ENCODE measurements around the gene SLC5A2. TPM values are rescaled to one million over a fixed set of nuclear protein-coding genes. Genes with fewer than 3 reads are reported as not detected.
"Not testable (repeated sequence)": the region's sequence is repeated elsewhere in the genome, so short reads cannot be mapped to it uniquely, and the experiment has no call there.

SLC5A2 gene
- total RNA-seq, 1 experiment from 2014 or later: 0.45 TPM

DNA sequence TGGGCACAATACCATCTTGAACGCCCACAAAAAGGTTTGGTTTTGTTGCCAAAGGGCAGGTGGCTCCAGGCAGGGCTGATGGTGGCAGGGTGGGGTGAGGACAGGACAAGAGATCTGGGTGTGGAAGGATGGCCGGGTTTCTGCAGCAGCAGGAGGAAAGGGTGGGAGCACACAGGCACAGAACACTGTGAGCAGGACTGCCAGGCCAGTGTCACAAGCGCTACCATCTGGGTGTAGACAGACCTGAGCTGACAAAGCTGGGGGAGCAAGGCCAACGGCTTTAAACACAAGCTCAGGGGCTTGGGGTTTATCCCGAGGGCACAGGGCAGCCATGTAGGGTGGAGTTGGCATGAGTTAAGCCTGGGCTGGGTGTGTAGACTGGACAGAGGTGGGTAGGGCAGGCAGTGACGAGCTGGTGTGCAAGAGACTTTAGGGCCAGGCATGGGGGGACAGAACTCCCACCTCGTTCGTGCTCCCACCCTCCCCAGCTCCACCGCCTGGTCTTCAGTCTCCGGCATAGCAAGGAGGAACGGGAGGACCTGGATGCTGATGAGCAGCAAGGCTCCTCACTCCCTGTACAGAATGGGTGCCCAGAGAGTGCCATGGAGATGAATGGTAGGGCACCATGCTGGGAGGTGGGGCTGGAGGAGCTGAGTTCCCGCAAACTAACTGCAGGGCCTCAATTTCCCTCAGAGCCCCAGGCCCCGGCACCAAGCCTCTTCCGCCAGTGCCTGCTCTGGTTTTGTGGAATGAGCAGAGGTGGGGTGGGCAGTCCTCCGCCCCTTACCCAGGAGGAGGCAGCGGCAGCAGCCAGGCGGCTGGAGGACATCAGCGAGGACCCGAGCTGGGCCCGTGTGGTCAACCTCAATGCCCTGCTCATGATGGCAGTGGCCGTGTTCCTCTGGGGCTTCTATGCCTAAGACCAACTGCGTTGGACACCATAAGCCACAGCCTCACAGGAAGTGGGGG lies 7.0 kb downstream of the SLC5A2 start:
- Histone ChIP-seq H3K27me3 (ENCODE audit: control insufficient read depth, insufficient read depth, low read length) (peaks cover 48% of the 10 kb centered on the region), H3K4me3 (ENCODE audit: insufficient read depth, low read depth, low read length) (no peak overlapping the region), H3K36me3 (replicated peaks; ENCODE audit: control insufficient read depth, insufficient read depth, low read length) (peaks cover 6% of the 10 kb centered on the region)
- no peak for DNase-seq

DNA sequence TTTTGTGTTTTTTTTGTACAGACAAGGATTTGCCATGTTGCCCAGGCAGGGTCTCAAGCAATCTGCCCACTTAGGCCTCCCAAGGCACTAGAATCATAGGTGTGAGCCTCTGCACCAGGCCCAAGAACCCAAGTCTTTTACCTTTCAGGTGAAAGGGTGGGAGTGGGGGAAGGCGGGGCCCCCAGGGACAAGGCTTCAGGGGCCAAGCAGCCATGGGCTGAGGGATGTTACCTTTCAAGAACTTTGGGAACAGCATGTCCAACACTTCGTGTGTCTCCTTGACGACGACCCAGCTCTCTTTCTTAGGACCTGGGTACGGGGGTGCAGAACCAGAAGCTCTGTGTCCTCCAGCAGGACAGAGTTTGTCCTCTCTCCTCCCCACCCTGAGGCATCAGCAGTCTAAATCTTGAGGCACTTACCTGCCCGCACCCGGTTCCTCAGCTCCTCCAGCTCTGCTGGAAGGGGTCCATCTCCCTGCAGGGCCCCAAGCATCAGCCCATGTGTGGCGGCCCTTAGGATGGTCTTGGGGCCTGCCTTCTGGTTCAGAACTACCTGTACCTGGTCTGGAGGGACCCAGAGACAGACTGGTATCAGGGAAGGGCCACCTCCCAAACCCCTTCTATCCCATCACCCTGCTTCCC lies 9.0 kb downstream of the SLC5A2 start:
- Histone ChIP-seq H3K27me3 (ENCODE audit: control insufficient read depth, insufficient read depth, low read length) (peaks cover 30% of the 10 kb centered on the region), H3K36me3 (replicated peaks; ENCODE audit: control insufficient read depth, insufficient read depth, low read length) (peaks cover 13% of the 10 kb centered on the region), H3K4me3 (ENCODE audit: insufficient read depth, low read depth, low read length) (no peak overlapping the region)
- no peak for DNase-seq

DNA sequence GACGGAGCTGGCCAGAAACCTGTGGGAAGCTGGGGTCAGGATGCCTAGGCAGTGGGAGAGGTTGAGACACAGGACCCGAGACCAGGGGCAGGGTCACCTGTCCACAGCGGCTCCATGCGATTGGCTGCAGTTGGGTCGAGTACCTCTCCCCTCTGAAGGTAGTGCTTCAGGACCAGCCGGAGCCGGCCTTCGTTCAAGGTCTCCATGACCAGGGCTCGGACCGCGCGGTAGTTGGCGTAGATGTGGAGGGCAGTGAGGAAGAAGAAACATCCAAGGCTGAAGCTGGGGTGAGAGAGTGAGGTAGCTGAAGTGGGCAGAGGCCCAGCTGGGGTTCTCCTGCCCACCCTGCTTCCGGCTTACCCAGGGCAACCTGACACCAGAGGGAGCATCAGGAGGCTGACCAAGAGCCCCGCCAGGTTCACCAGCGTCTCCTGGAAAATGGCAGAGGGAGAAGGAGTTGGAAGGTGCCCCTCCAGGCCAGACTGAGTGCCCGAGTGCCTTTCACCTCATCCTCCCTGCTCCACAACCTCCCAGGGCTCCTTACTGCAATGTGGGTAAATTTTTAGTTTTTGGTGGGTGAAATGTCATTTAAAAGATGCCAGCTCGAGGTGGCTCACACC lies 10.7 kb downstream of the SLC5A2 start:
- peaks cover 13% of the 10 kb centered on the region for H3K27me3 ChIP-seq (ENCODE audit: control insufficient read depth, insufficient read depth, low read length)
- H3K36me3 ChIP-seq (replicated peaks; ENCODE audit: control insufficient read depth, insufficient read depth, low read length): peaks cover 13% of the 10 kb centered on the region
- no peak overlapping the region for H3K4me3 ChIP-seq (ENCODE audit: insufficient read depth, low read depth, low read length)
- no peak for DNase-seq

DNA sequence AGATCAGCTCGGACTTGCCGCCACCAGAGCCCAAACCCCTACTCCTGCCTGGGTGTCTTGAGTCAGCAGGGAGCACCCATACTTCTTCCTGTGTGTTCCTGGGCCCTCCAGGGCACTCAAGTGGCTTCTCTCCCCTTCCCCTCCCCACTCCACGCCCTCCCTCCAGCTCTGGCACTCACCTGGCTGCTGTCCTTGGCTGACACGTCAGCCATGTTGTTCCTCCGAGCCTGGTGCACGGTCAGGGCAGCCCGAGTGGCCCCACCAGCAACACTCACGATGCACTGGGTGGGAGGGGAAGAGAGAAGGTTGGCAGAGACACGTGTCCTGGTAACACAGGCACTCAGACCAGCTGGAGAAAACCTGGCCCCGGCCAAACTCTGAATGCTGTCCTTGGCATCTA lies 13.7 kb downstream of the SLC5A2 start:
- H3K27me3 ChIP-seq (ENCODE audit: control insufficient read depth, insufficient read depth, low read length): no peaks in the 10 kb centered on the region
- peaks cover 19% of the 10 kb centered on the region for H3K36me3 ChIP-seq (replicated peaks; ENCODE audit: control insufficient read depth, insufficient read depth, low read length)
- H3K4me3 ChIP-seq (ENCODE audit: insufficient read depth, low read depth, low read length): no peak overlapping the region
- no peak for DNase-seq

DNA sequence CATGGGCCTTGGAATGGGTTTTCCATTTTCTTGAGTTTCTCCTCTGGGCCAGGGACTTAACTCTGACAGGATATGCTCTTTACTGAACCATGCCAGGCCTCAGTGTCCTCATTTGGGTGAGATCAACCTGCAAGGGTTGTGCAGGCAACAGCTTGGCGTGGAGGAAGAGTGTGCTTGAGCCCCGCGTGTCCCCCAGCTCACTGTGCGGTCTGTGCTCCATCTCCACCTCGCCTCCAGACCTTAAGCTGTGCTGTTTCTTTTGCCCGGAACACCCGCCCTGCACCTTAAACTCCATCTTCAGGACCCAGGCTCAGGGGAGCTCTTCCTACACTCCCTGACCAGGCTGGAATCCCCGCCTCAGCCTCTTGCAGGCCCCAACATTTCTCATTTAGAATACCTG lies 15.6 kb downstream of the SLC5A2 start:
- no peak for DNase-seq
- no peak overlapping the region for H3K4me3 ChIP-seq (ENCODE audit: insufficient read depth, low read depth, low read length)
- no peaks in the 10 kb centered on the region for H3K27me3 ChIP-seq (ENCODE audit: control insufficient read depth, insufficient read depth, low read length)
- H3K36me3 ChIP-seq (replicated peaks; ENCODE audit: control insufficient read depth, insufficient read depth, low read length): peaks cover 13% of the 10 kb centered on the region

DNA sequence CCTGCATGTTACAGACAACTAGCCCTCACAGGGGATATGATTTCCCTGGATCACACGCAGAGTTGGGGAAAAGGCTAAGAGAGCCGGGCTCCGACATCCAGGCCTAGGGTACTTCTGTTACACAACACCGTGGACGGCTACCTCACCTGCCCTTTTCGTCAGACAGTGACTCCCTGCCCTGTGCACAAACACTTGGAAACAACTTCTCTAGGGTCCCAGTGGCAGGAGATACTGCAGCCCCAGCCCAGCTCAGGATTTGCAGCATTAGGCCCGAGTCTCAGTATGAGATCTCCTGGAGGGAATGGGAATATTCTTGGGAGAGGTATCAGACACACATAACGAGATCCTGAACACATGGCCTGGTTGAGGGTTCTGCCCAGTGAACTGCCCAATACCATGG lies 17.0 kb downstream of the SLC5A2 start:
- Histone ChIP-seq H3K36me3 (replicated peaks; ENCODE audit: control insufficient read depth, insufficient read depth, low read length) (peaks cover 13% of the 10 kb centered on the region), H3K27me3 (ENCODE audit: control insufficient read depth, insufficient read depth, low read length) (no peaks in the 10 kb centered on the region), H3K4me3 (ENCODE audit: insufficient read depth, low read depth, low read length) (no peak overlapping the region)
- no peak for DNase-seq

DNA sequence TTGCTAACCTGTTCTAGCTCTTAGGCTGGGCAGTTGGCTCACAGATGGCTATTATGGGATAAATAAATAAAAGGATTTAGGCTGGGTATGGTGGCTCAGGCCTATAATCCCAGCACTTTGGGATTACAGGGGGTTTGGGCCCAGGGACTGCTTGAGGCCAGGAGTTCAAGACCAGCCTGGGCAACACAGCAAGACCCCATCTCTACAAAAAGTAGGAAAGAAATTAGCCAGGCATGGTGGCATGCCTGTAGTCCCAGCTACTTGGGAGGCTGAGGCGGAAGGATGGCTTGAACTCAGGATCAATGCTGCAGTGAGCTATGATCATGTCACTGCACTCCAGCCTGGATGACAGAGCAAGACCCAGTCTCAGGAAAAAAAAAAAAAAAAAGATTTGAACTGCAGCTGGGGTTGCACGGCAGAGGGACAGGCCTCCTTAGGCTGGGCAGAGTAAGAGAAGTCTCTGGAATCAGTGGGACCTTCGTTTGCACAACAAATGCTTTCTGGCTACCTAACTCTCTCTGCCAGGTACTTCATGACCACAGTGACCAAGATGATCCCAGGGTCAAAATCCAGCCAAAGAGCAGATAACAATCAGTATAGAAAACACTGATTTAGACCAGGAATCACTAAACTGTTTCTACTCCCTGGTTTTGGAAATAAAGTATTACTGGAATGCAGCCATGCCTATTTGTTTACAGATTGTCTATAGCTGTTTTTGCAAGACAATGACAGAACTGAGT lies 18.5 kb downstream of the SLC5A2 start:
- H3K27me3 ChIP-seq (ENCODE audit: control insufficient read depth, insufficient read depth, low read length): no peaks in the 10 kb centered on the region
- no peak overlapping the region for H3K4me3 ChIP-seq (ENCODE audit: insufficient read depth, low read depth, low read length)
- peaks cover 7% of the 10 kb centered on the region for H3K36me3 ChIP-seq (replicated peaks; ENCODE audit: control insufficient read depth, insufficient read depth, low read length)
- DNase-seq: peak; percentile 53

DNA sequence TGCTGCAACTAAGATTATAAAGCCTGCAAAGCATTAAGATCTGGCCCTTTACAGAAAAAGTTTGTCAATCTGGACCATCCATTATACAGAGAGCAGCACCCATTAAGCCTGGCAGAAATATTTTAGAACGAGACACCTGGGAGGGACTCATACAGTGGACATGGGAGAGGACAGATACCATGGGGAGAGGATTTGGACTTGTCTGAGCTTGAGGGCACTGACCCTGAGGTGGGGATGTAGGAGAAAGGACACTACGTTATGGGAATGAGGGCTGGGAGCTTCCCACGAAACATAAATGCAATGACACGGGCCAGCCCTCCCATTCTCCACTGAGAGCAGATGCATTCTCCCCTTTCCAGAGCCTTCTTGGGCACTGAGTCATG lies 19.0 kb downstream of the SLC5A2 start:
- no peak for DNase-seq
- Histone ChIP-seq H3K36me3 (replicated peaks; ENCODE audit: control insufficient read depth, insufficient read depth, low read length) (peaks cover 6% of the 10 kb centered on the region), H3K4me3 (ENCODE audit: insufficient read depth, low read depth, low read length) (no peak overlapping the region), H3K27me3 (ENCODE audit: control insufficient read depth, insufficient read depth, low read length) (no peaks in the 10 kb centered on the region)

DNA sequence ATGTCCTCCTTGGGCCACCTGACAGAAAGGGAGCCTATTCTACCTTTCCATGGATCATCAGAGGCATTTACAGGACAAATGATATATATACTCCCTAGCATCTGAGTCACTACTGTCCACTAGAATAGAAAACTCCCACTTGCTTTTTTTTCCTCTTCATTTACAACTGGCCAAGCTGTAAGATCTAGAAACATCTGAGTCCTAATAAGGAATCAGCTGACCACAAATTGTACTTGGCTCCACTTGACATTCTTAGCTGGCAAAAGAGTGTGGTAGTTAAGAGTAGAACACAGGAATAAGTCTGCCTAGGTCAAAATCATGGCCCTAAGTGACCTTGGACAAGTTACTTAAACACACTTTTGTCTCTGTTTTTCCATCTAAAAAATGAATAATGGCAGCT lies 20.1 kb downstream of the SLC5A2 start:
- Histone ChIP-seq H3K36me3 (replicated peaks; ENCODE audit: control insufficient read depth, insufficient read depth, low read length) (peaks cover 6% of the 10 kb centered on the region), H3K27me3 (ENCODE audit: control insufficient read depth, insufficient read depth, low read length) (no peaks in the 10 kb centered on the region), H3K4me3 (ENCODE audit: insufficient read depth, low read depth, low read length) (no peak overlapping the region)
- DNase-seq: no peak

DNA sequence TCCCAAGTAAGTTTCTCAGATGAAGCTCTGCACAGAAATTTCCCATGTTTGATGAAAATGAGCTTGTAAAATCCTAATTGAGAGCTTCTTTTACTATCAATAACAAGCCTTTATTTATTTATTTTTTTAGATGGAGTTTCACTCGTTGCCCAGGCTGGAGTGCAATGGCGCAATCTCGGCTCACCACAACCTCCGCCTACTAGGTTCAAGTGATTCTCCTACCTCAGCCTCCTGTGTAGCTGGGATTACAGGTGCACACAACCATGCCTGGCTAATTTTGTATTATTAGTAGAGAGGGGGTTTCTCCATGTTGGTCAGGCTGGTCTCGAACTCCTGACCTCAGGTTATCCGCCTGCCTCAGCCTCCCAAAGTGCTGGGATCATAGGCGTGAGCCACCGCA lies 20.6 kb downstream of the SLC5A2 start:
- H3K4me3 ChIP-seq (ENCODE audit: insufficient read depth, low read depth, low read length): not testable (repeated sequence)

DNA sequence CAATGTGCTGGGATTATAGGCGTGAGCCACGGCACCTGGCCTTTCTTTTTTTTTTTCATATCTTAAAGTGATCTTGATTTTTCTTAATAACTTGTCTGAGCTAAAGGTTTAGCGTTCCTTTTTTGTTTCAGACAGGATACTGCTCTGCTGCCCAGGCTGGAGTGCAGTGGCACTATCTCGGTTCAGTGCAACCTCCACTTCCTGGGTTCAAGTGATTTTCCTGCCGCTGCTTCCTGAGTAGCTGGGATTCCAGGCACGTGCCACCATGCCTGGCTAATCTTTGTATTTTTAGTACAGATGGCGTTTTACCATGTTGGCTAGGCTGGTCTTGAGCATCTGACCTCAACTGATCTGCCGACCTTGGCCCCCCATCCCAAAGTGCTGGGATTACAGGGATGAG lies 21.2 kb downstream of the SLC5A2 start:
- Histone ChIP-seq H3K36me3 (replicated peaks; ENCODE audit: control insufficient read depth, insufficient read depth, low read length) (peaks cover 3% of the 10 kb centered on the region), H3K27me3 (ENCODE audit: control insufficient read depth, insufficient read depth, low read length) (no peaks in the 10 kb centered on the region), H3K4me3 (ENCODE audit: insufficient read depth, low read depth, low read length) (no peak overlapping the region)
- no peak for DNase-seq

More for the DNA sequence above, 20.6 kb downstream of the SLC5A2 start:
- H3K27me3 ChIP-seq (ENCODE audit: control insufficient read depth, insufficient read depth, low read length); DNase-seq; H3K36me3 ChIP-seq (replicated peaks; ENCODE audit: control insufficient read depth, insufficient read depth, low read length): not testable (repeated sequence)

DNA sequence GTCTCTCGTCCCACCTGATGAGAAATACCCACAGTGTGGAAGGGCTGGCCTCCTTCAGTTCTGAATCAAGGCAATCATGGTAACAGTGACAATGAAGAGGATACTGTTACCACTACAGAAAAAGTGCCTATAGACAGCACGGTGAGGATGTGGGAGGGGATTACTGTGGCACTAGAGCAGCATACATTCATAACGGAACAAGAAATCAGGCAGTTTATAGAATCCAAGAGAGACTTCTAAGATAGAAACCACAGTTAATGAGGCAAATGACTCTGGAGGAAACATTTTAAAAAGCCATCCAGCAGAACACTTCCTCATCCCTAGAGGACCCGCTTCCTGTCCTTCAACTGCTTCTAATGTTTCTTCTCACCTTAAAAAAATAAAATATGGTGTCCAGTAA lies 22.6 kb downstream of the SLC5A2 start:
- no peak overlapping the region for H3K4me3 ChIP-seq (ENCODE audit: insufficient read depth, low read depth, low read length)
- DNase-seq: no peak

DNA sequence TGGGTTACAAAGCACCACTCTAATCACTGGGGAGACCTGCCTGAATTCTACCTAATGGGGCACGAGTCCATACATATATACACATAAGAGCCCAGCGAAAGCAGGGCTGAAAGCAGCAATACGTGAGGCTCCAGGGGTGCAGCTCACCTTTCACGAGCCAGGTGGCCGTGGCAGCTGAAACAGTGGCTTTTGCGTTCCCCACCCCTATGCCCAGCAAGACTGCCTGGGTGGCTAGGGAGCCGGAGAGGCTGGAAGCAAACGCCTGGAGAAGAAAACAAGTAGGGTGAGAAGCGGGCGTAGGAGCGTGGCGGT lies 24.6 kb downstream of the SLC5A2 start:
- no peaks in the 10 kb centered on the region for H3K36me3 ChIP-seq (replicated peaks; ENCODE audit: control insufficient read depth, insufficient read depth, low read length)
- no peak for DNase-seq
- H3K27me3 ChIP-seq (ENCODE audit: control insufficient read depth, insufficient read depth, low read length): no peaks in the 10 kb centered on the region
- H3K4me3 ChIP-seq (ENCODE audit: insufficient read depth, low read depth, low read length): peak overlapping the region; percentile 94

More for the DNA sequence above, 22.6 kb downstream of the SLC5A2 start:
- H3K27me3 ChIP-seq (ENCODE audit: control insufficient read depth, insufficient read depth, low read length): no peaks in the 10 kb centered on the region
- no peaks in the 10 kb centered on the region; the same call in 1 of the 2 replicates for H3K36me3 ChIP-seq (replicated peaks; ENCODE audit: control insufficient read depth, insufficient read depth, low read length)

DNA sequence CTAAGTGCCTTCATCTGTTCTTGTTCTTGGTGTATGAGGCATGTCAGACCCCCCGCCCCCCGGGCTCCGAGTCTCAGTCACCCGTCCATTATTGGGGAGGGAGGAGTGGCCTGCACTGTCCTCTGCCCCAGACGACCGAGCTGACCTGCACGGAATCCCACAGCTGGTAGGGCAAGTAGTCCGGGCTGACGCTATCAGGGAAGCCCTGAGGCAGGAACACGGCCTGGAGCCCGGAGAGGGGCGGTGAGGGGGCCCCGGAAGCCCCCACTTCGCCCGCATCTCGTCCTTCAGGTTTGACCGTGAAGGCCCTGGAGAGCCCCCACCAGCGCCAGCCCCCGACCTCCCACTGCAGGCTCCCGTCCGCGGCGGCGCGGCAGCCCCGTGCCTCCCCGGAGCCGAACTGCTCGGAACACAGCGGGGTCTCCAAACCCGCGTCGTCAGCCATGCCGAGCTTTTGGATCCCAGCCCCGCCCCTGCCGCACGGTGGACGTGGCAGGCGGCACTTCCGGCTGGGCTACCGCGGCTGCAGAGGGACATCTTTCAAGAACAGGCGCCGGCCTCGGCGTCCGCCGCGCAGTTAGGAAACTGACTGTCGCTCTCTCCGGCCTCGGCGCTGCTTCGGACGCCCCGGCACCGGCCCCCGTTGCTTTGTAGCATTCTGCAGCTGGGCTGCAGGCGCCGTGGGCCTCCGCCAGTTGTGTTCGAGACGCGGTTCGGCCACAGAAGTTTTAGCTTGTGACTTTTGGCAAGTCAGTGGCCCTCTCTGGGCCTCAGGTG lies 25.2 kb downstream of the SLC5A2 start, which contains the start of gene RUSF1:
Gene RUSF1 (minus strand): TSS at position 463 of the 777 bp plus-strand sequence. CDS start 18 bp downstream, at position 445.
- H3K27me3 ChIP-seq (ENCODE audit: control insufficient read depth, insufficient read depth, low read length): no peaks in the 10 kb centered on the region
- peak; percentile 95 for DNase-seq
- H3K36me3 ChIP-seq (replicated peaks; ENCODE audit: control insufficient read depth, insufficient read depth, low read length): no peaks in the 10 kb centered on the region
- H3K4me3 ChIP-seq (ENCODE audit: insufficient read depth, low read depth, low read length): peak within 1 kb of the TSS; percentile 94
